K562 (cell line): ENCODE measurements around the gene CFAP20DC. TPM values are rescaled to one million over a fixed set of nuclear protein-coding genes. Genes with fewer than 3 reads are reported as not detected.

Experiments used
- ATAC-seq: fragments of 200-7000 bp; cut with Tn5 transposase; 3 replicates; pipeline ENCODE4 v1.9.1; 2020; ENCODE audit warnings: moderate library complexity
- BruUV-seq: library from RNA; stranded (reverse); fragments of 400-500 nt; replicated peaks from 2 replicates; lab custom pipeline; 2021; lab: Mats Ljungman, UMichigan
- CTCF ChIA-PET: fragments of 300-600 bp; formaldehyde crosslinking; extraction: SDS; loops from one replicate; lab custom pipeline; 2021; ENCODE audit warnings: low intra/inter-chr PET ratio; lab: Yijun Ruan, JAX
- POLR2A ChIA-PET: fragments of 300-600, 350-650 bp; sonication (Branson Sonifier 250); formaldehyde crosslinking; extraction: SDS; loops from one replicate; lab custom pipeline; 2021; ENCODE audit warnings: antibody characterized with exemption, inconsistent platforms; lab: Yijun Ruan, JAX
- DNase-seq, 4 experiments: peaks; one replicate each; pipeline versions ENCODE4 v3.0.0 to v3.0.0-alpha.2; 2011 to 2018; ENCODE audit warnings: low spot score in 3 of 4, mixed read lengths in 3 of 4; ENCODE audit errors: extremely low read depth in 1 of 4
- FAIRE-seq: peaks from 2 replicates; lab custom pipeline; 2011; peaks lifted over from hg19 to GRCh38; lab: Jason Lieb, UNC
- H2AFZ ChIP-seq: 2 replicates; pipeline ENCODE4 v1.6.0; 2011; ENCODE audit warnings: low read depth, low read length, control low read depth, inconsistent platforms
- H3K27ac ChIP-seq: fragments of 200-600 bp; 3 replicates; pipeline ENCODE4 v1.8.0; 2011; ENCODE audit warnings: low read depth, mild to moderate bottlenecking, control low read depth, inconsistent platforms, low read length, moderate library complexity, mixed read lengths; ENCODE audit errors: extremely low read depth
- H3K27me3 ChIP-seq, 2 experiments: fragments of 300-600 bp in 1 of 2; 2 replicates in 1 of 2; 3 replicates in 1 of 2; pipeline versions ENCODE4 v1.6.0 to v1.8.0; 2011; ENCODE audit warnings: inconsistent platforms in 2 of 2, low read length in 2 of 2, mild to moderate bottlenecking in 1 of 2, mixed read lengths in 1 of 2, moderate library complexity in 1 of 2; ENCODE audit not compliant: control insufficient read depth in 2 of 2, insufficient read depth in 2 of 2
- H3K36me3 ChIP-seq: fragments of 300-600 bp; 3 replicates; pipeline ENCODE4 v1.8.0; 2011; ENCODE audit warnings: mild to moderate bottlenecking, low read length, inconsistent platforms; ENCODE audit not compliant: control insufficient read depth, insufficient read depth
- H3K4me1 ChIP-seq, 2 experiments: fragments of 200-600 bp in 1 of 2; replicated peaks in 1 of 2; 2 replicates in 1 of 2; 3 replicates in 1 of 2; pipeline versions ENCODE4 v1.5.1 to v1.8.0; 2011; ENCODE audit warnings: inconsistent platforms in 2 of 2, low read length in 2 of 2, mild to moderate bottlenecking in 1 of 2, mixed read lengths in 1 of 2, moderate library complexity in 1 of 2; ENCODE audit not compliant: control insufficient read depth in 2 of 2, insufficient read depth in 2 of 2
- H3K4me2 ChIP-seq: 2 replicates; pipeline ENCODE4 v1.6.1; 2011; ENCODE audit warnings: low read length, control low read depth, inconsistent platforms, mixed read lengths; ENCODE audit not compliant: insufficient read depth
- H3K4me3 ChIP-seq: fragments of 200-600 bp; sonication (generic), shearing (Covaris generic); 2 replicates; pipeline ENCODE4 v1.5.1; 2016; ENCODE audit warnings: control low read depth, inconsistent platforms
- H3K79me2 ChIP-seq: fragments of 200-600 bp; 3 replicates; pipeline ENCODE4 v1.8.0; 2011; ENCODE audit warnings: low read length, inconsistent platforms; ENCODE audit not compliant: control insufficient read depth, insufficient read depth
- H3K9ac ChIP-seq, 2 experiments: 2 replicates each; pipeline versions ENCODE4 v1.6.0 to v1.6.1; 2011; ENCODE audit warnings: low read depth in 2 of 2, low read length in 2 of 2, control low read depth in 1 of 2, inconsistent platforms in 1 of 2, mild to moderate bottlenecking in 1 of 2, mixed read lengths in 1 of 2; ENCODE audit not compliant: insufficient read depth in 1 of 2
- H3K9me1 ChIP-seq: one replicate; pipeline ENCODE4 v1.6.0; 2011; ENCODE audit warnings: inconsistent platforms, mild to moderate bottlenecking, low read length, moderate library complexity; ENCODE audit not compliant: control insufficient read depth, insufficient read depth
- H3K9me3 ChIP-seq: replicated peaks from 2 replicates; pipeline ENCODE4 v1.5.1; 2011; ENCODE audit warnings: low read depth, low read length, inconsistent platforms; ENCODE audit not compliant: control insufficient read depth, insufficient read depth
- H4K20me1 ChIP-seq: replicated peaks from 2 replicates; pipeline ENCODE4 v1.6.1; 2011; ENCODE audit warnings: low read length, inconsistent platforms, mixed read lengths; ENCODE audit not compliant: control insufficient read depth, insufficient read depth
- CHD7 ChIP-seq: fragments of 200-600 bp; sonication (generic); IDR thresholded peaks from one replicate; pipeline ENCODE4 v1.6.1; 2012; ENCODE audit warnings: mild to moderate bottlenecking, low read depth, low read length, inconsistent platforms
- POLR2AphosphoS2 ChIP-seq: IDR thresholded peaks from 2 replicates; pipeline ENCODE4 v1.6.1; 2012; ENCODE audit warnings: low read length, improper control_type of control experiment
- RUNX1 ChIP-seq: sonication (generic); IDR thresholded peaks from 2 replicates; pipeline ENCODE4 v1.6.1; 2016; ENCODE audit warnings: antibody characterized with exemption, low read depth
- SMAD3 ChIP-seq: fragments of 450-650 bp; formaldehyde crosslinking; conservative IDR thresholded peaks from 2 replicates; pipeline ENCODE4 v1.4.0; 2020; ENCODE audit warnings: mild to moderate bottlenecking
- SMARCA4 ChIP-seq: fragments of 450-650 bp; IDR thresholded peaks from 2 replicates; pipeline ENCODE4 v1.6.1; 2016
- TBL1XR1 ChIP-seq, 2 experiments: IDR thresholded peaks; 2 replicates each; pipeline ENCODE4 v1.6.1; 2012; ENCODE audit warnings: improper control_type of control experiment in 2 of 2, low read length in 2 of 2, mild to moderate bottlenecking in 1 of 2
- XRCC3 ChIP-seq: fragments of 450-650 bp; IDR thresholded peaks from 2 replicates; pipeline ENCODE4 v1.6.1; 2017; ENCODE audit warnings: mild to moderate bottlenecking, moderate library complexity
- ZBTB5 ChIP-seq: fragments of 450-650 bp; IDR thresholded peaks from 2 replicates; pipeline ENCODE4 v1.6.1; 2017; ENCODE audit warnings: antibody characterized with exemption
- ZFPM2 ChIP-seq: fragments of 250-450 bp; sonication (Bioruptor Pico); IDR thresholded peaks from 2 replicates; pipeline ENCODE4 v1.5.1; 2022; ENCODE audit warnings: mild to moderate bottlenecking
- ZNF77 ChIP-seq: fragments of 250-450 bp; sonication (Bioruptor Pico); IDR thresholded peaks from 2 replicates; pipeline ENCODE4 v1.5.0; 2020
- WGBS: fragments of 100-300 bp; shearing (Covaris generic); methylation state at CpG from one replicate; pipeline ENCODE4 v1.1.6; 2016; ENCODE audit warnings: low coverage, mixed read lengths; ENCODE audit not compliant: insufficient coverage; ENCODE audit errors: missing lambda C conversion rate; 5-methylcytosine and 5-hydroxymethylcytosine counted together
- in situ Hi-C: fragments of 300-500 bp; cut with MboI; formaldehyde crosslinking; loops from 4 replicates; pipeline ENCODE4 v1.15.0; 2018; ENCODE audit warnings: inconsistent platforms, mixed read lengths
- intact Hi-C: fragments of 100-400 bp; cut with micrococcal nuclease; formaldehyde crosslinking; loops from 2 replicates; pipeline ENCODE4 v1.14.2; 2022
- polyA plus RNA-seq, 8 experiments: library from polyadenylated mRNA; depleted of rRNA in 4 of 8; stranded (reverse) in 5 of 8; unstranded in 3 of 8; fragments of >200 nt; fragmentation: Nextera tagmentation in 2 of 8; fragmentation: Illumina TruSeq in 1 of 8; extraction: Ambion mirVana in 2 of 8; extraction: Trizol in 1 of 8; gene quantifications; 2 replicates each; pipeline versions ENCODE4 v1.2.1 to v1.2.3, GENCODE V29; 2011 to 2014; ENCODE audit warnings: inconsistent platforms in 1 of 8, missing spikeins in 1 of 8
- total RNA-seq, 7 experiments: library from RNA; depleted of rRNA in 6 of 7; stranded (reverse); fragments of >200 nt in 6 of 7; fragmentation: Illumina TruSeq in 2 of 7; extraction: Trizol in 2 of 7; gene quantifications; 2 replicates each; pipeline versions ENCODE4 v1.2.1 to v1.2.3, GENCODE V29; 2011 to 2021; ENCODE audit warnings: low replicate concordance in 1 of 7

Gene CFAP20DC
- total and polyA plus RNA-seq, 9 of the 15 experiments (the other 6 are each of a cell fraction or from before 2014, with no cell fraction given), result 1.6 to 5.9 (median 4.6) TPM

GRCh38 chr3:58837141-58837843 is 212.5 kb downstream of the CFAP20DC start:
- Histone ChIP-seq H3K9ac (no peak overlapping the region), H3K36me3 (peaks cover 7% of the 10 kb centered on the region; the same call in 1 of the 3 replicates), H3K9me3 (no peaks in the 10 kb centered on the region), H3K79me2 (peaks cover 87% of the 10 kb centered on the region), H3K4me2 (no peak overlapping the region), H3K9me1 (no peaks in the 10 kb centered on the region), H3K4me1 (peaks cover 0 to 21% of the 10 kb centered on the region in 2 experiments; a peak in 3 of 5 replicates), H3K27ac (no peak overlapping the region), H4K20me1 (no peaks in the 10 kb centered on the region), H3K4me3 (no peak overlapping the region), H2AFZ (no peak overlapping the region), H3K27me3 (no peaks in the 10 kb centered on the region)
- CTCF ChIA-PET, result no interaction called here
- POLR2A ChIA-PET, result interaction anchor here (2.6 kb wide), 1 partner anchor 8 kb away, joined by 9 read pairs; no protein-coding TSS in a partner anchor
- in situ Hi-C loops (no loop called here), intact Hi-C loops (no loop called here)
- 63% methylated on average over 3 of the region's 3 CpGs for WGBS
- ATAC-seq, result no peak
- FAIRE-seq, result no peak
- no peak for DNase-seq
- BruUV-seq, result no TSS peak
- no peak for TF ChIP-seq CHD7
- TF ChIP-seq SMARCA4, result no peak
- TF ChIP-seq SMAD3 (CRISPR knock-in tag), result no peak
- no peak for TF ChIP-seq TBL1XR1 (IDR thresholded peaks at IDR 0.05; ENCODE audit: low read length in 2 of 2)
- no peak for TF ChIP-seq ZNF77
- TF ChIP-seq RUNX1, result no peak
- no peak for TF ChIP-seq XRCC3
- no peak for TF ChIP-seq POLR2AphosphoS2
- no peak for TF ChIP-seq ZFPM2 (CRISPR knock-in tag)
- no peak for TF ChIP-seq ZBTB5
